ENCODE measurements around the gene GPR107. TPM values are rescaled to one million over a fixed set of nuclear protein-coding genes. Genes with fewer than 3 reads are reported as not detected.

Gene GPR107
- total RNA-seq, 1 donor from 2014 or later, result 67.4 TPM

- no peak overlapping the region for H3K27ac Mint-ChIP-seq
- H3K9me3 Mint-ChIP-seq, result no peaks in the 10 kb centered on the region
- H3K4me1 Mint-ChIP-seq, result no peaks in the 10 kb centered on the region
- TF ChIP-seq CTCF (IDR thresholded peaks at IDR 0.05; ENCODE audit: unreplicated experiment), result no peak
- no peak overlapping the region for H3K4me3 Mint-ChIP-seq
- DNase-seq (ENCODE audit: low spot score in 2 of 2, unreplicated experiment in 2 of 2), result no peak
- H3K27me3 Mint-ChIP-seq (ENCODE audit: low read depth), result no peaks in the 10 kb centered on the region
- peaks cover 41% of the 10 kb centered on the region for H3K36me3 Mint-ChIP-seq
Observed at GRCh38 chr9:130084337-130084736, 30.6 kb downstream of the GPR107 start.

GRCh38 chr9:130088051-130088450 is 34.3 kb downstream of the GPR107 start:
- Mint-ChIP-seq H3K27ac (no peak overlapping the region), H3K9me3 (no peaks in the 10 kb centered on the region), H3K4me1 (no peaks in the 10 kb centered on the region), H3K27me3 (ENCODE audit: low read depth) (no peaks in the 10 kb centered on the region), H3K36me3 (peaks cover 35% of the 10 kb centered on the region), H3K4me3 (no peak overlapping the region)
- TF ChIP-seq CTCF (IDR thresholded peaks at IDR 0.05; ENCODE audit: unreplicated experiment), result no peak
- DNase-seq (ENCODE audit: low spot score in 2 of 2, unreplicated experiment in 2 of 2), result no peak

- H3K27ac Mint-ChIP-seq, result no peak overlapping the region
- H3K4me3 Mint-ChIP-seq, result no peak overlapping the region
- H3K36me3 Mint-ChIP-seq, result peaks cover 39% of the 10 kb centered on the region
- H3K27me3 Mint-ChIP-seq (ENCODE audit: low read depth), result no peaks in the 10 kb centered on the region
- no peaks in the 10 kb centered on the region for H3K4me1 Mint-ChIP-seq
- H3K9me3 Mint-ChIP-seq, result no peaks in the 10 kb centered on the region
- no peak for TF ChIP-seq CTCF (IDR thresholded peaks at IDR 0.05; ENCODE audit: unreplicated experiment)
- DNase-seq (ENCODE audit: low spot score in 2 of 2, unreplicated experiment in 2 of 2), result no peak
Observed at GRCh38 chr9:130089141-130089540, 35.4 kb downstream of the GPR107 start.

GRCh38 chr9:130090915-130091314 is 37.2 kb downstream of the GPR107 start:
- Mint-ChIP-seq H3K4me1 (no peaks in the 10 kb centered on the region), H3K9me3 (no peaks in the 10 kb centered on the region), H3K4me3 (no peak overlapping the region), H3K27ac (no peak overlapping the region), H3K36me3 (peaks cover 44% of the 10 kb centered on the region), H3K27me3 (ENCODE audit: low read depth) (no peaks in the 10 kb centered on the region)
- DNase-seq (ENCODE audit: low spot score in 2 of 2, unreplicated experiment in 2 of 2), result no peak
- TF ChIP-seq CTCF (IDR thresholded peaks at IDR 0.05; ENCODE audit: unreplicated experiment), result no peak

GRCh38 chr9:130092910-130093309 is 39.2 kb downstream of the GPR107 start:
- no peaks in the 10 kb centered on the region for H3K9me3 Mint-ChIP-seq

More at GRCh38 chr9:130092910-130093309, 39.2 kb downstream of the GPR107 start:
- H3K4me1 Mint-ChIP-seq, result no peaks in the 10 kb centered on the region
- H3K27me3 Mint-ChIP-seq (ENCODE audit: low read depth), result no peaks in the 10 kb centered on the region
- no peak for DNase-seq (ENCODE audit: low spot score in 2 of 2, unreplicated experiment in 2 of 2)
- H3K27ac Mint-ChIP-seq, result no peak overlapping the region
- H3K4me3 Mint-ChIP-seq, result no peak overlapping the region
- peaks cover 48% of the 10 kb centered on the region for H3K36me3 Mint-ChIP-seq
- no peak for TF ChIP-seq CTCF (IDR thresholded peaks at IDR 0.05; ENCODE audit: unreplicated experiment)
